Activated CD4-positive, CD25-positive, alpha-beta regulatory T cell treated with anti-CD3 and anti-CD28 coated beads, Interleukin-2, amount 50 U/mL, for 16 hours (primary cell): ENCODE data around the gene PRKAR2B.
"Not testable (repeated sequence)": the region's sequence is repeated elsewhere in the genome, so short reads cannot be mapped to it uniquely, and the experiment has no call there.

ENCODE experiments used
- DNase-seq: peaks from one replicate; pipeline ENCODE4 v3.0.0-alpha.2; 2020; ENCODE audit warnings: low read depth, low spot score

Gene PRKAR2B

GRCh38 chr7:107027208-107027607 is 17.3 kb upstream of the PRKAR2B start:
- no peak for DNase-seq

GRCh38 chr7:107029061-107029763 is 15.3 kb upstream of the PRKAR2B start:
- no peak for DNase-seq

GRCh38 chr7:107029764-107030286 is 14.7 kb upstream of the PRKAR2B start:
- no peak for DNase-seq

GRCh38 chr7:107032050-107032449 is 12.5 kb upstream of the PRKAR2B start:
- DNase-seq = no peak

- DNase-seq = no peak
Measured at GRCh38 chr7:107032720-107033438, 11.6 kb upstream of the PRKAR2B start.

GRCh38 chr7:107034553-107034952 is 10.0 kb upstream of the PRKAR2B start:
- no peak for DNase-seq

GRCh38 chr7:107035446-107035845 is 9.1 kb upstream of the PRKAR2B start:
- DNase-seq = no peak

GRCh38 chr7:107036535-107036934 is 8.0 kb upstream of the PRKAR2B start:
- no peak for DNase-seq

- no peak for DNase-seq
Measured at GRCh38 chr7:107037717-107038603, 6.5 kb upstream of the PRKAR2B start.

GRCh38 chr7:107039199-107039900 is 5.2 kb upstream of the PRKAR2B start:
- DNase-seq = no peak

- no peak for DNase-seq
Measured at GRCh38 chr7:107041097-107041496, 3.4 kb upstream of the PRKAR2B start.

- DNase-seq = not testable (repeated sequence)
Measured at GRCh38 chr7:107041764-107042163, 2.7 kb upstream of the PRKAR2B start.

- DNase-seq = not testable (repeated sequence)
Measured at GRCh38 chr7:107042326-107042910, 2.1 kb upstream of the PRKAR2B start.

- DNase-seq = no peak
Measured at GRCh38 chr7:107043491-107043890, 1.0 kb upstream of the PRKAR2B start.

- no peak for DNase-seq
Measured at GRCh38 chr7:107043921-107044346, 571 bp upstream of the PRKAR2B start.

- DNase-seq = no peak
Measured at GRCh38 chr7:107045195-107045960, 873 bp downstream of the PRKAR2B start.

- DNase-seq = no peak
Measured at GRCh38 chr7:107045980-107046379, 1.5 kb downstream of the PRKAR2B start.

GRCh38 chr7:107046491-107047259 is 2.2 kb downstream of the PRKAR2B start:
- no peak for DNase-seq
